HG02678 (cell line): ENCODE measurements around the gene DNAJB14.

Experiments used
- ATAC-seq: cut with Tn5 transposase; IDR thresholded peaks from one replicate; pipeline ENCODE4 v1.9.1; 2021; ENCODE audit warnings: mild to moderate bottlenecking, moderate library complexity; ENCODE audit not compliant: unreplicated experiment

Gene DNAJB14

DNA sequence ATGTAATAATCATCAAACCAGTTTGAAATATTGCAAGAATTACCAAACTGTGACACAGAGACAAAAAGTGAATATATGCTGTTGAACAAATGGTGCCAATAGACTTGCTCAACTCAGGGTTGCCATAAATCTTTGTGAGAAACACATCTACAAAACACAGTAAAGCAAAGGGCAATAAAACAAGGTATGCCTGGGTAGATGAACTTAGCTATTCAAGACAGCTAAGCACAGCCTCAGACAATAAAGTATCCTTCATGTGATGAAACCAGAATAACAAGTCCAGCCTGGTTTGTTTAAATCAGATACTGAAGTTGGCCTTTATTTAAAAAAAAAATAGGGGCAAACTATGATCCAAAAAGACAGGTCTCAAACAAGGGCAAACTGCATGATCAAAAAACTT lies 71.3 kb downstream of the DNAJB14 start:
- no peak for ATAC-seq

DNA sequence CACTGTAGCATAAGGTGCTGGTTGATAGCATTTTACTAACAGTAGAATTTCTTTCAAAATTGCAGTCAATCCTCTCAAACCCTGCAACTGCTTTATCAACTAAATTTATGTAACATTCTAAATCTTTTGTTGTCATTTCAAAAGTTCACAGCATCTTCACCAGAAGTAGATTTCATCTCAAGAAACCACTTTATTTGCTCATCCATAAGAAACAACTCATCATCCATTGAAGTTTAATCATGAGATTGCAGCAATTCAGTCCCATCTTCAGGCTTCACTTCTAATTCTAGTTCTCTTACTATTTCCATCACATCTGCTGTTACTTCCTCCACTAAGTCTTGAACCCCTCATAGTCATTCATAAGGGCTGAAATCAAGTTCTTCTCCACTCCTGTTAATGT lies 73.8 kb downstream of the DNAJB14 start:
- ATAC-seq: no peak

DNA sequence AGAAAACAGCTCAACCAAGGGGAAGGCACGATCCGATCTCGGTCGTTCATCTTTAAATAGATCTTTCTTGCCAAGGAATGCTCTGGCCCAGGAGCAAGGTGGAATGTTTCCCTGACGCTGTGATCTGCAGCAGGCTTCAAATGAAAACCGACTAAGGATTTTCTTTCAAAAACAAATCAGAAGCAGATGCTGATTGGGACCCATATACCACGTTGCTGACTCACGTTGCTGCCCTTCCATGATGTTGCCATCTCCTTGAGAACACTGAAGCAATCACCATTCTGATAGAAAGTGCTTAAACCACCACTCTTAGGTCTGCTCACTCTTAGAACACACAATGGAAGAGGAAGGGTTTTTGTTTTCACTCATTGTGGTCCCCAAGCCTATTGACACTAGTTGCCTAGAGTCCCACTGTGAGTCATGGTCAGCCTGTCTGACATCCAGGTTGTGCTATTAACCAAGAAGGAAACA lies 78.3 kb downstream of the DNAJB14 start:
- no peak for ATAC-seq

- ATAC-seq: no peak
These were observed 82.6 kb downstream of the DNAJB14 start for GRCh38 chr4:99863804-99864203.

- ATAC-seq: peak; percentile 51
These were observed 85.1 kb downstream of the DNAJB14 start for GRCh38 chr4:99861120-99861905.

- no peak for ATAC-seq
These were observed 85.9 kb downstream of the DNAJB14 start for GRCh38 chr4:99860521-99860920.

DNA sequence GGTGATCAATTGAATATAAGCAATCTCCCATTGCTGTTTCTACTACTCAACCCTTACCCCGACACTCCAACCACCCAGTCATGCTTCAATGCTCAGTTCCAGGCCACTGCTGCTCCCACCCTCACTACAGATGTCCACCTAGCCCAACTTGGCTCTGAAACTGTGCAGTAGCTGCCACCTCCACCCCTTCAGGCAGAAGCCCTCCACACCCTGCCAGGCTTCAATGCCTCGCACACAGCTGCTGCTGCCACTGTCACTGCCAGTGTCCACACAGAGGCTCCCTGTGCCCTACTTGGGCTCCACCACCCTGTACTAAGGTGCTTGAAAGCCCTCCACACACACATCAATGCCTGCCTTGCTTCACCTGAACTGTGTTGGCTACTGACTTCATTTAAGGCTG lies 86.8 kb downstream of the DNAJB14 start:
- ATAC-seq: peak; percentile 42

DNA sequence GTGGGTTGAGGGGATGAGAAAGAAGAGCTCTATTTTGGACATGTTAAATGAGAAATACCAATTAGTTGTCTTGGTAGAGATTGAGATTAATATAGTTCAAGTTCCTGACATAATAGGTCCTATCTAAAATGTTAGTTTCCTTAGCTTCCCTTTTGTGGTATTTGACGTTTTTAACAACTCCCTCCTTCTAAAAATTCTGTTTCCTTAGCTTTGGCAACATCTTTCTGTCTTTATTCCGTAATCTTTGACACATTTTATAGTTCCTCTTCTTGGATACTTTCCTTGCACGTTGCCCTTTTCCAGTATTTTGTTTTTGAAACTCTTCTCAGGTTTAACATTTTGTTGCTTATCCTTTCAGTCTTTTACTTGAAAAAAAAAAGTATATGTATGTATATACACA lies 89.1 kb downstream of the DNAJB14 start:
- ATAC-seq: no peak

- ATAC-seq: no peak
These were observed 90.3 kb downstream of the DNAJB14 start for GRCh38 chr4:99856166-99856565.

- peak; percentile 43 for ATAC-seq
These were observed 90.7 kb downstream of the DNAJB14 start for GRCh38 chr4:99855678-99856077.

DNA sequence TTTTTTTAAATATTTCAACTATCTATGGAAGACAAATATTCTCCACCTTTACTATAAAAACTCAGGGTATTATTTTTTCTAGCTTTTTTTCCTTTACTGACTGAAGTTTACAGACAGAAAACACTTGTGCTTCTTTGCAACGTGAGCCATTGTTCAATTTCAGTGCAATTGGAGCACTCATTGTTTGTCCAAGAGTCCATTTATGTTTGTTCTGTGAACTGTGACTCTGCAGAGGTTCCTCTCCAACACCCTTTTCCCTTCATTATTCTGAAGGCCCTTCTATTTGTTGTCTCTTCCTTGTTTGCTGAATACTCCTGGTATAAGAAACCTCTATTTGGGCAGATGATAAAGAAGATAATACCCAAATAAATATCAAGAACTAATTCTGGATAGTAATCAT lies 92.4 kb downstream of the DNAJB14 start:
- no peak for ATAC-seq

GRCh38 chr4:99853190-99853589 lies 93.2 kb downstream of the DNAJB14 start:
- no peak for ATAC-seq

DNA sequence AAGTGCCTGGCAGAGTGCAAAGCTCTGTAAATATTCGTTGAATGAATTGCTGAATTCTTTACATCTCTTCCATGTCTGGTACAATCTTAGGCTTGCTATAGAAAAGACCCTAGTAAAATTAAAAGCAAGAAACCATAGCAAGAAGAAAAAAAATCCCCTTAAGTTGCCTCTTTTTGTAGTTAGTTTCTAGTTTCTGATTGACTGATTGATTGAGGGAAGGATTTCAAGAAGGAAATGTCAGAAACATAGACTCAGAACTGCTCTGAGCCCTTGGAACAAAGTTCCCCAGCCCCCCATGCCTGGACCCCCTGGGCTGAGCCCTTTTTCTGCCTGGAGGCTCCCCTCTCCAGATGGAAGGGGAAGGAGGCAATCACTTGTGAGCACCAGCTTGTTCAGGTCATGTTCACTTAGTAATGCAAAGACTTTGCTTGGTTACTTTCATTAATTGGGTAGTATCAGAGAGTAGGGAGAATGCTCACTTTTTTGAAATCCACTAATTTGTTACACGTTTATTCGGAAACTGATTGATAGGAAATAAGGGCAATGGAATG lies 94.1 kb downstream of the DNAJB14 start:
- ATAC-seq: no peak

GRCh38 chr4:99848591-99849001 lies 97.8 kb downstream of the DNAJB14 start:
- ATAC-seq: peak; percentile 43

DNA sequence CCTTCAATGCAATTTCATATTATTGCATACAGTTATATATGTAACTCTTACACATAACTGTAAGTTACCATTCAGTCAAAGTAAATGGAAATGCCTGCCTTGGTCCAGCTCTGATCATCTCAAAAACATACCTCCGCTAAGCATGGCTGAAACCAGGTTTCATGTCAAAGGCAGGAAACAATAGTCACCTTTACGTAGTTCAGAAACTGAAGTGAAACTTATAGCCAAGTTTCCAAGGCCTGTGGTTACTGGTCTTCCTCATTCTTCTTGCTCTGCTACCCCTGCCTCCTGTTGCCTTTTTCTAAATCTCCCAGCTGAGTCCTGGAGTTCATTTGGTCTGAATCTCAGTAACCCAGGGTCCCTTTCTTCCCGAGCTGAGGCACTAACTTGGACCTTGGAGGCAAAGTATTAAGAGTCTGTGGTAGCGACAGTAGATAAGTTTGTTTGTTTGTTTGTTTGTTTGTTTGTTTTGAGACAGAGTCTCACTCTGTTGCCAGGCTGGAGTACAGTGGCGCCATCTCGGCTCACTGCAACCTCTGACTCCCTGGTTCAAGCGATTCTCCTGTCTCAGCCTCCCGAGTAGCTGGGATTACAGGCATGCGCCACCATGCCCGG lies 98.9 kb downstream of the DNAJB14 start:
- ATAC-seq: peak; percentile 71

DNA sequence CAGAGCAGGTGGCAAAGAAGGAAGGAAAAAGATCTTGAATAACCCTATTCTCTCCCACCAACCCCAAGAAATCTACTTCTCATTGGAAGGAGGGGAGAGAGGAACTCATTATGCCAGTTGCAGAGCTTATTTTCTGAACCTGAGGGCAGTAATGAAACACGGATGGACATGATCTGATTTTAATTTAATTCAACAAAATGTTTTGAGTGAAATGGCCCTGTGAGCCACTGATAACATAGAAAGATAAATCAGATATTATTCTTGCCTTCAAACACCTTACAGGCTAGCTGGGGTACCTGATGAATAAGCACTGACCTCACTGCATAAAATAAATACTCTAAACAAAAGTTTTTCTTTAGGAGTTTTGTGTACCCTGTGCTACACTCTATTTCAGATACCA lies 99.5 kb downstream of the DNAJB14 start:
- no peak for ATAC-seq
